Liver (tissue), 9 donors: ENCODE data around the gene SLC7A6OS. TPM values are rescaled to one million over a fixed set of nuclear protein-coding genes. Genes with fewer than 3 reads are reported as not detected.

Source experiments
- DNase-seq: peaks from one replicate; pipeline ENCODE4 v3.0.0-alpha.2; 2017; ENCODE audit warnings: low spot score
- H3K27ac ChIP-seq, 2 donors: one replicate each; pipeline ENCODE4 v1.7.0; 2013; ENCODE audit warnings: inconsistent platforms in 2 of 2, low read length in 2 of 2, control low read depth in 1 of 2, low read depth in 1 of 2, mild to moderate bottlenecking in 1 of 2
- H3K27me3 ChIP-seq, 4 donors: one replicate each; pipeline versions ENCODE4 v1.6.1 to v1.7.0; 2013; ENCODE audit warnings: low read length in 3 of 4, inconsistent platforms in 1 of 4, mild to moderate bottlenecking in 1 of 4, moderate library complexity in 1 of 4; ENCODE audit not compliant: control insufficient read depth in 4 of 4, insufficient read depth in 4 of 4
- H3K36me3 ChIP-seq, 4 donors: one replicate each; pipeline versions ENCODE4 v1.6.1 to v1.7.0; 2013; ENCODE audit warnings: low read length in 3 of 4, mild to moderate bottlenecking in 3 of 4, low read depth in 1 of 4, moderate library complexity in 1 of 4; ENCODE audit not compliant: control insufficient read depth in 4 of 4, insufficient read depth in 3 of 4
- H3K4me1 ChIP-seq, 4 donors: one replicate each; pipeline versions ENCODE4 v1.6.1 to v1.7.0; 2013; ENCODE audit warnings: low read length in 3 of 4, mild to moderate bottlenecking in 3 of 4, moderate library complexity in 1 of 4; ENCODE audit not compliant: control insufficient read depth in 4 of 4, insufficient read depth in 4 of 4
- H3K4me3 ChIP-seq, 3 donors: one replicate each; pipeline versions ENCODE4 v1.6.1 to v1.7.0; 2013; ENCODE audit warnings: low read length in 3 of 3, control low read depth in 1 of 3, low read depth in 1 of 3, mild to moderate bottlenecking in 1 of 3
- H3K9ac ChIP-seq, 2 donors: one replicate each; pipeline ENCODE4 v1.7.0; 2013; ENCODE audit warnings: low read length in 2 of 2, mild to moderate bottlenecking in 2 of 2, moderate library complexity in 2 of 2, control low read depth in 1 of 2, low read depth in 1 of 2
- H3K9me3 ChIP-seq, 4 donors: one replicate each; pipeline versions ENCODE4 v1.6.1 to v1.7.0; 2013; ENCODE audit warnings: low read length in 3 of 4; ENCODE audit not compliant: control insufficient read depth in 4 of 4
- EGR1 ChIP-seq, 2 donors: IDR thresholded peaks; 2 replicates each; pipeline ENCODE4 v1.6.1; 2016 to 2018; ENCODE audit warnings: antibody characterized with exemption in 2 of 2, low read depth in 2 of 2
- FOXA1 ChIP-seq: IDR thresholded peaks from 2 replicates; pipeline ENCODE4 v1.6.1; 2016; ENCODE audit warnings: antibody characterized with exemption
- FOXA2 ChIP-seq: IDR thresholded peaks from 2 replicates; pipeline ENCODE4 v1.6.1; 2016; ENCODE audit warnings: antibody characterized with exemption
- GABPA ChIP-seq, 2 donors: IDR thresholded peaks in 1 of 2; conservative IDR thresholded peaks in 1 of 2; 2 replicates each; pipeline ENCODE4 v1.6.1; 2016; ENCODE audit warnings: antibody characterized with exemption in 2 of 2, mild to moderate bottlenecking in 1 of 2, moderate library complexity in 1 of 2
- HNF4G ChIP-seq: IDR thresholded peaks from 2 replicates; pipeline ENCODE4 v1.6.1; 2016; ENCODE audit warnings: antibody characterized with exemption
- JUND ChIP-seq, 2 donors: IDR thresholded peaks; 2 replicates each; pipeline ENCODE4 v1.6.1; 2016; ENCODE audit warnings: antibody characterized with exemption in 2 of 2
- NR2F2 ChIP-seq: IDR thresholded peaks from 2 replicates; pipeline ENCODE4 v1.6.1; 2016; ENCODE audit warnings: antibody characterized with exemption
- RXRA ChIP-seq, 2 donors: IDR thresholded peaks; 2 replicates each; pipeline ENCODE4 v1.6.1; 2017 to 2018; ENCODE audit warnings: antibody characterized with exemption in 2 of 2, mild to moderate bottlenecking in 1 of 2
- SP1 ChIP-seq: IDR thresholded peaks from 2 replicates; pipeline ENCODE4 v1.6.1; 2018; ENCODE audit warnings: antibody characterized with exemption, mild to moderate bottlenecking
- YY1 ChIP-seq: IDR thresholded peaks from 2 replicates; pipeline ENCODE4 v1.6.1; 2016; ENCODE audit warnings: antibody characterized with exemption, mild to moderate bottlenecking
- WGBS: extraction: QIAGEN DNeasy Blood & Tissue Kit; methylation state at CpG from one replicate; pipeline ENCODE4 v1.1.7; 2013; 5-methylcytosine and 5-hydroxymethylcytosine counted together
- polyA plus RNA-seq, 2 donors: library from polyadenylated mRNA; stranded (reverse) in 1 of 2; unstranded in 1 of 2; fragments of 200-250 nt in 1 of 2; fragments of >200 nt in 1 of 2; fragmentation: Nextera tagmentation in 1 of 2; extraction: Ambion mirVana in 1 of 2; gene quantifications; one replicate each; pipeline versions ENCODE4 v1.2.1 to v1.2.3, GENCODE V29; 2013 to 2015
- total RNA-seq, 2 donors: library from RNA; depleted of rRNA; stranded (reverse); fragments of >200 nt; gene quantifications; one replicate each; pipeline ENCODE4 v1.2.3, GENCODE V29; 2014
- TF ChIP-seq, protein P1 (sequence below): IDR thresholded peaks from 2 replicates; pipeline ENCODE4 v1.6.1; 2016; ENCODE audit warnings: antibody characterized with exemption, mild to moderate bottlenecking
- TF ChIP-seq, protein P2 (sequence below): IDR thresholded peaks from 2 replicates; pipeline ENCODE4 v1.6.1; 2016; ENCODE audit warnings: antibody characterized with exemption
- TF ChIP-seq, protein P3 (sequence below): IDR thresholded peaks from 2 replicates; pipeline ENCODE4 v1.6.1; 2016; ENCODE audit warnings: antibody characterized with exemption
- TF ChIP-seq, protein P4 (sequence below): IDR thresholded peaks from 2 replicates; pipeline ENCODE4 v1.6.1; 2016; ENCODE audit warnings: antibody characterized with exemption
- donor health status: healthy.
- donor health status: healthy.
- donor health status: healthy.
- donor health status: healthy.
- donor health status: healthy.

The SLC7A6OS gene
- total and polyA plus RNA-seq, 4 donors: 2.6 to 8.3 (median 5.5) TPM

DNA sequence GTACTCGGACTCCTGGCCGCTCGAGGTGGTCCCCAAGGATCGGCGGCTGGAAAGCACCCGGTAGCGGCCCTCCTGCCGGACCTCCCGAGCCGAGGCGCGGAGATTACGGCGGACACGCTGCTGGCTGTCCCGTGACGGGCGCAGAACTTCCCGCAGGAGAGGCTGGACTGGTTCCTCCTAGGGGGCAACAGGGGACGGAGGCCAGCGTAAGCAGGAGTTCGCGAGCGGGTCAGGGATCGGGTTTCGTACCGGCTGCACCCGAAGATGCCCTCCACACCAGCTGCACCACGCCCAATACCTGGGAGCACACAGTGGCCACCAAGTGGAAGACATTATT is 341 bp downstream of the SLC7A6OS start:
- peaks cover 0 to 11% (median 6%) of the 10 kb centered on the region in 4 donors for H3K36me3 ChIP-seq
- H3K27me3 ChIP-seq: no peaks in the 10 kb centered on the region
- H3K9me3 ChIP-seq: no peaks in the 10 kb centered on the region
- TF ChIP-seq, protein P1, sequence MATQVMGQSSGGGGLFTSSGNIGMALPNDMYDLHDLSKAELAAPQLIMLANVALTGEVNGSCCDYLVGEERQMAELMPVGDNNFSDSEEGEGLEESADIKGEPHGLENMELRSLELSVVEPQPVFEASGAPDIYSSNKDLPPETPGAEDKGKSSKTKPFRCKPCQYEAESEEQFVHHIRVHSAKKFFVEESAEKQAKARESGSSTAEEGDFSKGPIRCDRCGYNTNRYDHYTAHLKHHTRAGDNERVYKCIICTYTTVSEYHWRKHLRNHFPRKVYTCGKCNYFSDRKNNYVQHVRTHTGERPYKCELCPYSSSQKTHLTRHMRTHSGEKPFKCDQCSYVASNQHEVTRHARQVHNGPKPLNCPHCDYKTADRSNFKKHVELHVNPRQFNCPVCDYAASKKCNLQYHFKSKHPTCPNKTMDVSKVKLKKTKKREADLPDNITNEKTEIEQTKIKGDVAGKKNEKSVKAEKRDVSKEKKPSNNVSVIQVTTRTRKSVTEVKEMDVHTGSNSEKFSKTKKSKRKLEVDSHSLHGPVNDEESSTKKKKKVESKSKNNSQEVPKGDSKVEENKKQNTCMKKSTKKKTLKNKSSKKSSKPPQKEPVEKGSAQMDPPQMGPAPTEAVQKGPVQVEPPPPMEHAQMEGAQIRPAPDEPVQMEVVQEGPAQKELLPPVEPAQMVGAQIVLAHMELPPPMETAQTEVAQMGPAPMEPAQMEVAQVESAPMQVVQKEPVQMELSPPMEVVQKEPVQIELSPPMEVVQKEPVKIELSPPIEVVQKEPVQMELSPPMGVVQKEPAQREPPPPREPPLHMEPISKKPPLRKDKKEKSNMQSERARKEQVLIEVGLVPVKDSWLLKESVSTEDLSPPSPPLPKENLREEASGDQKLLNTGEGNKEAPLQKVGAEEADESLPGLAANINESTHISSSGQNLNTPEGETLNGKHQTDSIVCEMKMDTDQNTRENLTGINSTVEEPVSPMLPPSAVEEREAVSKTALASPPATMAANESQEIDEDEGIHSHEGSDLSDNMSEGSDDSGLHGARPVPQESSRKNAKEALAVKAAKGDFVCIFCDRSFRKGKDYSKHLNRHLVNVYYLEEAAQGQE: no peak
- TF ChIP-seq, protein P2, sequence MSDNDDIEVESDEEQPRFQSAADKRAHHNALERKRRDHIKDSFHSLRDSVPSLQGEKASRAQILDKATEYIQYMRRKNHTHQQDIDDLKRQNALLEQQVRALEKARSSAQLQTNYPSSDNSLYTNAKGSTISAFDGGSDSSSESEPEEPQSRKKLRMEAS: no peak
- no peak for TF ChIP-seq EGR1 (IDR thresholded peaks at IDR 0.05; ENCODE audit: low read depth in 2 of 2)
- TF ChIP-seq, protein P3, sequence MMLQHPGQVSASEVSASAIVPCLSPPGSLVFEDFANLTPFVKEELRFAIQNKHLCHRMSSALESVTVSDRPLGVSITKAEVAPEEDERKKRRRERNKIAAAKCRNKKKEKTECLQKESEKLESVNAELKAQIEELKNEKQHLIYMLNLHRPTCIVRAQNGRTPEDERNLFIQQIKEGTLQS: no peak
- TF ChIP-seq, protein P4, sequence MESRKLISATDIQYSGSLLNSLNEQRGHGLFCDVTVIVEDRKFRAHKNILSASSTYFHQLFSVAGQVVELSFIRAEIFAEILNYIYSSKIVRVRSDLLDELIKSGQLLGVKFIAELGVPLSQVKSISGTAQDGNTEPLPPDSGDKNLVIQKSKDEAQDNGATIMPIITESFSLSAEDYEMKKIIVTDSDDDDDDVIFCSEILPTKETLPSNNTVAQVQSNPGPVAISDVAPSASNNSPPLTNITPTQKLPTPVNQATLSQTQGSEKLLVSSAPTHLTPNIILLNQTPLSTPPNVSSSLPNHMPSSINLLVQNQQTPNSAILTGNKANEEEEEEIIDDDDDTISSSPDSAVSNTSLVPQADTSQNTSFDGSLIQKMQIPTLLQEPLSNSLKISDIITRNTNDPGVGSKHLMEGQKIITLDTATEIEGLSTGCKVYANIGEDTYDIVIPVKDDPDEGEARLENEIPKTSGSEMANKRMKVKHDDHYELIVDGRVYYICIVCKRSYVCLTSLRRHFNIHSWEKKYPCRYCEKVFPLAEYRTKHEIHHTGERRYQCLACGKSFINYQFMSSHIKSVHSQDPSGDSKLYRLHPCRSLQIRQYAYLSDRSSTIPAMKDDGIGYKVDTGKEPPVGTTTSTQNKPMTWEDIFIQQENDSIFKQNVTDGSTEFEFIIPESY: no peak
- TF ChIP-seq GABPA (IDR thresholded peaks at IDR 0.05 in 1 of 2, conservative IDR thresholded peaks at IDR 0.05 in 1 of 2): no peak
- no peak for TF ChIP-seq JUND (IDR thresholded peaks at IDR 0.05)
- TF ChIP-seq HNF4G: no peak
- TF ChIP-seq NR2F2: no peak
- no peak for TF ChIP-seq FOXA2
- no peak for TF ChIP-seq YY1
- TF ChIP-seq FOXA1: no peak
- WGBS: under 1% methylated on average over 29 of the region's 29 CpGs
- peak overlapping the region; percentile 83 to 97 (median 97) for H3K4me3 ChIP-seq
- H3K9ac ChIP-seq: peak overlapping the region; percentile 68 to 88
- H3K4me1 ChIP-seq: peaks cover 1 to 41% (median 31%) of the 10 kb centered on the region in 4 donors
- DNase-seq: no peak
- peak overlapping the region; percentile 70 to 76 for H3K27ac ChIP-seq

DNA sequence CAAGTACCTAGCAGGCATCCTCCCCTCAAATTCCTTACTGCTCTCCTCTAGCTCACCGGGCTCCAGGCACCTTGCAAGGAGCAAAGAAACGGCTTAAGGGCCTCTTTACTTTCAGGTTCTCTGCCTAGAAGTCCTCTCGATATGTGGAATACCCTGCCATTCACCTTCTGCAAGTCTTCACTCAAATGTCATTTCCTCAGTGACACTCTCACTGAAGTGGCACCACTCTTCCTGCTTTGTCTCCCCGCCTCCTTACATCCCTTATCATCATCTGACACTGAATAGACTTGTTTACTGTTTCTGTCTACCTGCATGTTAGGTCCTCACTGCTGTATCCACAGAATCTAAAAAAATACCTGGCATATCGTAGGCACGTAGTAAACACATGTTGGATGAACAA is 947 bp downstream of the SLC7A6OS start:
- DNase-seq: no peak
- H3K9ac ChIP-seq: peak overlapping the region; percentile 68 to 88
- peak overlapping the region; percentile 83 to 97 (median 97) for H3K4me3 ChIP-seq
- peaks cover 1 to 41% (median 31%) of the 10 kb centered on the region in 4 donors for H3K4me1 ChIP-seq
- 50% methylated on average over 6 of the region's 6 CpGs for WGBS
- H3K27ac ChIP-seq: no peak overlapping the region
- no peaks in the 10 kb centered on the region for H3K27me3 ChIP-seq
- TF ChIP-seq FOXA2 (no peak), EGR1 (IDR thresholded peaks at IDR 0.05; ENCODE audit: low read depth in 2 of 2) (no peak), HNF4G (no peak)
- H3K36me3 ChIP-seq: peaks cover 0 to 14% (median 9%) of the 10 kb centered on the region in 4 donors
- no peaks in the 10 kb centered on the region for H3K9me3 ChIP-seq

DNA sequence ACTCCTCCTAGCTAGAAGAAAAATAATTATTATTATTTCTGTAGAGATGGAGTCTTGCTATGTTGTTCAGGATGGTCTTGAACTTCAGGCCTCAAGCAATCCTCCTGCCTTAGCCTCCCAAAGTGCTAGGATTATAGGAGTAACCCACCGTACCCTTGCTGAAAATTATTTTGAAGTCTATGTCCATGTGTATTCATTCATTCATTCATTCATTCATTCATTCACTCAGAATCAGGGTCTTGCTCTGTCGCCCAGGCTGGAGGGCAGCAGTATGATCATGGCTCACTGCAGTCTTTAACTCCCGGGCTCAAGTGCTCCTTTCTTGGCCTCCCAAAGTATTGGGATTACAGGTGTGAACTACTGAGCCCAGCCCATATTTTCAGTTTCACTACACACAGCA is 4.1 kb downstream of the SLC7A6OS start:
- H3K4me1 ChIP-seq: peaks cover 0 to 22% (median 18%) of the 10 kb centered on the region in 4 donors
- H3K4me3 ChIP-seq: no peak overlapping the region
- H3K36me3 ChIP-seq: peaks cover 0 to 38% (median 23%) of the 10 kb centered on the region in 4 donors
- DNase-seq: no peak
- no peak overlapping the region for H3K27ac ChIP-seq
- WGBS: 98% methylated on average over 3 of the region's 3 CpGs
- no peak overlapping the region for H3K9ac ChIP-seq
- no peaks in the 10 kb centered on the region for H3K9me3 ChIP-seq
- no peaks in the 10 kb centered on the region for H3K27me3 ChIP-seq
- TF ChIP-seq EGR1 (IDR thresholded peaks at IDR 0.05; ENCODE audit: low read depth in 2 of 2): no peak
- TF ChIP-seq SP1: no peak
- no peak for TF ChIP-seq GABPA (IDR thresholded peaks at IDR 0.05 in 1 of 2, conservative IDR thresholded peaks at IDR 0.05 in 1 of 2)
- TF ChIP-seq, protein P1: no peak
- no peak for TF ChIP-seq NR2F2
- no peak for TF ChIP-seq YY1
- no peak for TF ChIP-seq RXRA (IDR thresholded peaks at IDR 0.05)
- TF ChIP-seq, protein P4: no peak
- no peak for TF ChIP-seq FOXA1
- TF ChIP-seq FOXA2: no peak
